Lung (tissue), 12 donors: Measurements from ENCODE around the gene NDFIP2. TPM values are rescaled to one million over a fixed set of nuclear protein-coding genes. Genes with fewer than 3 reads are reported as not detected.

Experiments
- ATAC-seq: fragments of 200-7000 bp; cut with Tn5 transposase; one replicate; pipeline ENCODE4 v1.9.1; 2020; ENCODE audit warnings: moderate number of reproducible peaks; ENCODE audit not compliant: insufficient read depth, low FRiP score
- DNase-seq, 3 donors: peaks; one replicate each; pipeline ENCODE4 v3.0.0-alpha.2; 2013 to 2017
- H3K27ac ChIP-seq, 2 donors: one replicate each; pipeline ENCODE4 v1.5.1; 2013; ENCODE audit warnings: mild to moderate bottlenecking in 2 of 2, moderate library complexity in 2 of 2, control low read depth in 1 of 2, inconsistent platforms in 1 of 2, low read depth in 1 of 2, low read length in 1 of 2
- H3K27me3 ChIP-seq, 3 donors: one replicate each; pipeline ENCODE4 v1.5.1; 2013; ENCODE audit warnings: low read length in 2 of 3; ENCODE audit not compliant: control insufficient read depth in 3 of 3, insufficient read depth in 3 of 3
- H3K36me3 ChIP-seq, 4 donors: one replicate each; pipeline ENCODE4 v1.5.1; 2013; ENCODE audit warnings: low read length in 4 of 4, mild to moderate bottlenecking in 1 of 4, moderate library complexity in 1 of 4; ENCODE audit not compliant: control insufficient read depth in 4 of 4, insufficient read depth in 4 of 4
- H3K4me1 ChIP-seq, 5 donors: one replicate each; pipeline ENCODE4 v1.5.1; 2013; ENCODE audit warnings: low read length in 5 of 5, mild to moderate bottlenecking in 2 of 5, moderate library complexity in 1 of 5; ENCODE audit not compliant: control insufficient read depth in 5 of 5, insufficient read depth in 5 of 5
- H3K4me3 ChIP-seq: one replicate; pipeline ENCODE4 v1.5.1; 2013; ENCODE audit warnings: mild to moderate bottlenecking, control low read depth, moderate library complexity
- H3K9ac ChIP-seq, 2 donors: one replicate each; pipeline ENCODE4 v1.5.1; 2013; ENCODE audit warnings: low read length in 2 of 2, control low read depth in 1 of 2; ENCODE audit not compliant: insufficient read depth in 1 of 2
- H3K9me3 ChIP-seq, 4 donors: one replicate each; pipeline ENCODE4 v1.5.1; 2013; ENCODE audit warnings: low read length in 3 of 4, mild to moderate bottlenecking in 1 of 4, moderate library complexity in 1 of 4; ENCODE audit not compliant: control insufficient read depth in 4 of 4, insufficient read depth in 3 of 4
- WGBS, 2 donors: extraction: QIAGEN DNeasy Blood & Tissue Kit; methylation state at CpG; one replicate each; pipeline ENCODE4 v1.1.7; 2013; 5-methylcytosine and 5-hydroxymethylcytosine counted together
- polyA plus RNA-seq, 2 donors: library from polyadenylated mRNA; stranded (reverse); fragments of 200-250 nt; gene quantifications; one replicate each; pipeline ENCODE4 v1.2.1, GENCODE V29; 2013
- total RNA-seq, 2 donors: library from RNA; depleted of rRNA in 1 of 2; stranded (reverse); fragments of >200 nt in 1 of 2; gene quantifications; one replicate each; pipeline ENCODE4 v1.2.1, GENCODE V29; 2014 to 2021
- TF ChIP-seq, protein P1 (sequence below): IDR thresholded peaks from 2 replicates; pipeline ENCODE4 v1.5.1; 2012; ENCODE audit warnings: mild to moderate bottlenecking; ENCODE audit errors: control extremely low read depth, extremely low read depth
- donor health status: control.
- donor health status: control.
- donor health status: Bipolar disorder and iron deficiency.
- donor health status: healthy.
- donor health status: DM: yes; HTN: yes; CAD: no.

NDFIP2 gene
- total and polyA plus RNA-seq, 4 donors = 14.0 to 38.4 (median 23.2) TPM

DNA sequence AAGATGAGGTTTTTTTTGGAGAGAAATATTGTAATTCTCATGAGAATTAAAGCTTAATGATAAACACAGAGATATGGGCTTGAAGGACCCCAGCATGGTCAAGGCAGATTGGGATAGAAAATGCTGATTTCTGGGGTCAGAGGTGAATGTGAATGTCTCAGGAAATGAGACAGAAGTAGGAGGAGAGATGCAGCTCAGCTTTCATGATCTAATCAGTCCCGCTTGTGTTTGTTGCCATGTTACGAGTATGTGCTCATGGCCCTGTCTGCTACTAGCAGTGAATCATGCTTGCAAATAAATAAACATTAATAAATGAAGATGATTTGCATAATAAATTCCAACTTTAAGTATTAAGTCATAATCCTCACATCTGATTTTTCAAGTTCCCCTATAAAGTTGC, 23.0 kb upstream of the NDFIP2 start:
- no peak overlapping the region for H3K4me3 ChIP-seq
- DNase-seq = no peak
- H3K27me3 ChIP-seq = no peaks in the 10 kb centered on the region
- H3K4me1 ChIP-seq = no peaks in the 10 kb centered on the region
- no peaks in the 10 kb centered on the region for H3K36me3 ChIP-seq
- TF ChIP-seq, protein P1, sequence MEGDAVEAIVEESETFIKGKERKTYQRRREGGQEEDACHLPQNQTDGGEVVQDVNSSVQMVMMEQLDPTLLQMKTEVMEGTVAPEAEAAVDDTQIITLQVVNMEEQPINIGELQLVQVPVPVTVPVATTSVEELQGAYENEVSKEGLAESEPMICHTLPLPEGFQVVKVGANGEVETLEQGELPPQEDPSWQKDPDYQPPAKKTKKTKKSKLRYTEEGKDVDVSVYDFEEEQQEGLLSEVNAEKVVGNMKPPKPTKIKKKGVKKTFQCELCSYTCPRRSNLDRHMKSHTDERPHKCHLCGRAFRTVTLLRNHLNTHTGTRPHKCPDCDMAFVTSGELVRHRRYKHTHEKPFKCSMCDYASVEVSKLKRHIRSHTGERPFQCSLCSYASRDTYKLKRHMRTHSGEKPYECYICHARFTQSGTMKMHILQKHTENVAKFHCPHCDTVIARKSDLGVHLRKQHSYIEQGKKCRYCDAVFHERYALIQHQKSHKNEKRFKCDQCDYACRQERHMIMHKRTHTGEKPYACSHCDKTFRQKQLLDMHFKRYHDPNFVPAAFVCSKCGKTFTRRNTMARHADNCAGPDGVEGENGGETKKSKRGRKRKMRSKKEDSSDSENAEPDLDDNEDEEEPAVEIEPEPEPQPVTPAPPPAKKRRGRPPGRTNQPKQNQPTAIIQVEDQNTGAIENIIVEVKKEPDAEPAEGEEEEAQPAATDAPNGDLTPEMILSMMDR = no peak
- no peaks in the 10 kb centered on the region for H3K9me3 ChIP-seq
- no peak overlapping the region for H3K9ac ChIP-seq
- 77 to 79% methylated on average over 2 of the region's 2 CpGs for WGBS, 2 donors
- H3K27ac ChIP-seq = no peak overlapping the region
- no peak for ATAC-seq

DNA sequence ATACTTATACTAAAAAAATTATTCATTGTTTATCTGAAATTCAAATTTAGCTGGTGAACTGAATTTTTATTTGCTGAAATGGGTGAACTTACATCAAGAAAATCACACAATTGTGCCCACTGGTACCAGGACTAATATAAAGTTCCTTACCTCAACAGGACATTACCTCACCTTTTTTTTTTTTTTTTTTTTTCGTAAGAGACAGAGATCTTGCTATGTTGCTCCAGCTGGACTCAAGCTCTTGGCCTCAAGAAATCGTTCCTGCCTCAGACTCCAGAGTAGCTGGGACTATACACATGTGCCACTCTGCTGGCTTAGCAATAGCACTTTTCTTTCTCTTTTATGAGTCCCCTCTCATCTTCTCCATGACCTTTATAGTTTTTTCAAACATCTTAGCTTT, 22.5 kb upstream of the NDFIP2 start:
- Histone ChIP-seq H3K27me3 (no peaks in the 10 kb centered on the region), H3K4me1 (no peaks in the 10 kb centered on the region), H3K9ac (no peak overlapping the region), H3K36me3 (no peaks in the 10 kb centered on the region), H3K27ac (no peak overlapping the region), H3K9me3 (no peaks in the 10 kb centered on the region), H3K4me3 (no peak overlapping the region)
- 64 to 66% methylated on average over 2 of the region's 2 CpGs for WGBS, 2 donors
- ATAC-seq = no peak
- no peak for DNase-seq
- TF ChIP-seq, protein P1 = no peak

DNA sequence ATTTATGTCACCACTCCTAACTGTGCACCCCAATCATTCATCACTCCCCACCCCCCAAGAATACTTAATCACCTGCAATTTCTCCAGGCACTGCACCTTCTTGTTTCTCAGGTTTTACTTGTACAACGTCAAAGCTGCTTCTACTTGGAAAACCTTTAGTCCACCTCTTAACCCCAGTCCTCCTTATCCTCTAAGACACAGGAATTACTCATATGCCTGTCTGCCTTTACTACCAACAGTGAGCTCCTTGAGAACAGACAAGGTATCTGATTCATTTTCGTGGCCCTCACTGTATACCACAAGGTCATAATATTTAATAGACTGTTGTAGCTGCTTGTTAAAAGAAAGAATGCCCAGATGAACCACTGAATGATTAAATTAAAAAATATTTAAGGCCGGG, 21.0 kb upstream of the NDFIP2 start:
- Histone ChIP-seq H3K27ac (no peak overlapping the region), H3K4me1 (no peaks in the 10 kb centered on the region), H3K9ac (no peak overlapping the region), H3K27me3 (no peaks in the 10 kb centered on the region), H3K4me3 (no peak overlapping the region), H3K36me3 (no peaks in the 10 kb centered on the region), H3K9me3 (no peaks in the 10 kb centered on the region)
- no peak for ATAC-seq
- DNase-seq = no peak
- 77 to 86% methylated on average over 3 of the region's 3 CpGs for WGBS, 2 donors
- TF ChIP-seq, protein P1 = no peak

DNA sequence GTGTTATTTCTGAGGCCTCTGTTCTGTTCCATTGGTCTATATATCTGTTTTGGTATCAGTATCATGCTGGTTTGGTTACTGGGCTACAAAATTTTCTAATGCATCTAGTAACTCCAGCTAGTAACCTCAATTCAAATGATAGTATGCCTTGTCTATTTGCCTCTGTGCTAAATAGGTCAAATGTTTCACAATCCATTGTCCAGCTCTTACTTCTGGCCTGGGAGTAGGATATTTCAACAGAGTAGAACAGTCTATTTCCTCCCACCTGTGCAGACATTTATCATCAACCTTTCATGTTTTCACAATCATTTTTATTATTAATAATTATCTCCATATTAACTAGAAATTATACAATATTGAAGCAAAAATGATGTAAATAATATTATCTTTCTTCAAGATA, 18.1 kb upstream of the NDFIP2 start:
- H3K9ac ChIP-seq = no peak overlapping the region
- H3K36me3 ChIP-seq = no peaks in the 10 kb centered on the region
- DNase-seq = no peak
- no peak for ATAC-seq
- no peaks in the 10 kb centered on the region for H3K27me3 ChIP-seq
- no peak overlapping the region for H3K27ac ChIP-seq
- H3K4me1 ChIP-seq = no peaks in the 10 kb centered on the region
- no peak overlapping the region for H3K4me3 ChIP-seq
- TF ChIP-seq, protein P1 = no peak
- no peaks in the 10 kb centered on the region for H3K9me3 ChIP-seq
